ENCODE data around the gene GPR65. TPM values are rescaled to one million over a fixed set of nuclear protein-coding genes. Genes with fewer than 3 reads are reported as not detected.

Gene GPR65
- polyA plus RNA-seq, 1 of the 3 experiments (the other 2 are of a cell fraction) = under 0.01 TPM

DNA sequence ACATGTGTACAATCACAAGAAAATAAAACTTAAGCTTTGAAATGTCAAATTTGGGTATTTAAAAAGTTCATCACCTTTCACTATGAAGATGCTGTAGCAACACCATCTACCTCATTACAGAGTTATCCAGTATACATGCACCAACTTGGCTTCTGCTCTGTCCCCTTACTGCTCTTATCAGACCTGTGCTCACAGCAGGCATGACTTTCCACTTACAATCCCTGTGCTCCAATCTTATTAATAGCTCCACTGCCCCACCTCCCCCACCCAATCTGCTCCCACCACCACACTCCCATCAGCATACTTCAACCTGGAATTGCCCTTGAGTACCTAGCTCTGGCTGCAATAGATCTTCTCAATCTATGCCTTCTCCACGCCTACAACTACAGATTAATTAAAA, 25.2 kb upstream of the GPR65 start:
- CTCF ChIA-PET = interaction anchor here (1.5 kb wide), 1 partner anchor 12 kb away, joined by 5 read pairs; no protein-coding TSS in a partner anchor

More for the DNA sequence above, 25.2 kb upstream of the GPR65 start:
- H3F3A ChIP-seq (replicated peaks; ENCODE audit: insufficient read depth) = no peaks in the 10 kb centered on the region
- peaks cover 0 to 3% of the 10 kb centered on the region in 2 experiments for H3K36me3 ChIP-seq (replicated peaks in 1 of 2; ENCODE audit: control insufficient read depth in 1 of 2, insufficient read depth in 2 of 2, low read length in 1 of 2)
- H3K9me2 ChIP-seq = no peaks in the 10 kb centered on the region
- H3K4me3 ChIP-seq (ENCODE audit: low read depth in 2 of 2, low read length in 1 of 2) = no peak overlapping the region
- H3K4me1 ChIP-seq (ENCODE audit: control insufficient read depth in 1 of 2, insufficient read depth in 2 of 2, low read depth in 1 of 2, low read length in 1 of 2) = no peaks in the 10 kb centered on the region
- H3K27ac ChIP-seq (ENCODE audit: low read depth in 2 of 2, low read length in 1 of 2) = no peak overlapping the region
- no peaks in the 10 kb centered on the region for H3K27me3 ChIP-seq (ENCODE audit: insufficient read depth)
- DNase-seq = no peak
- no peak overlapping the region for H3K9ac ChIP-seq
- TF ChIP-seq TCF12 (IDR thresholded peaks at IDR 0.05) (no peak), SMC3 (IDR thresholded peaks at IDR 0.05; ENCODE audit: low read depth, low read length) (no peak), RCOR1 (IDR thresholded peaks at IDR 0.05; ENCODE audit: low read length) (no peak), YY1 (IDR thresholded peaks at IDR 0.05; ENCODE audit: low read depth) (no peak), SIN3A (IDR thresholded peaks at IDR 0.05; ENCODE audit: borderline replicate concordance, low read depth, low read length) (no peak), POLR2AphosphoS5 (IDR thresholded peaks at IDR 0.05; ENCODE audit: low read depth, low read length) (no peak), FOXJ3 (CRISPR knock-in tag; IDR thresholded peaks at IDR 0.05) (no peak), RAD21 (IDR thresholded peaks at IDR 0.05; ENCODE audit: low read length) (no peak), FOSL2 (IDR thresholded peaks at IDR 0.05; ENCODE audit: borderline replicate concordance, low read depth) (no peak), TEAD4 (IDR thresholded peaks at IDR 0.05; ENCODE audit: borderline replicate concordance, insufficient read depth) (no peak), TAF1 (IDR thresholded peaks at IDR 0.05; ENCODE audit: borderline replicate concordance, low read depth, low read length) (no peak), MXI1 (IDR thresholded peaks at IDR 0.05; ENCODE audit: low read depth, low read length) (no peak)
- TF ChIP-seq, protein P1, sequence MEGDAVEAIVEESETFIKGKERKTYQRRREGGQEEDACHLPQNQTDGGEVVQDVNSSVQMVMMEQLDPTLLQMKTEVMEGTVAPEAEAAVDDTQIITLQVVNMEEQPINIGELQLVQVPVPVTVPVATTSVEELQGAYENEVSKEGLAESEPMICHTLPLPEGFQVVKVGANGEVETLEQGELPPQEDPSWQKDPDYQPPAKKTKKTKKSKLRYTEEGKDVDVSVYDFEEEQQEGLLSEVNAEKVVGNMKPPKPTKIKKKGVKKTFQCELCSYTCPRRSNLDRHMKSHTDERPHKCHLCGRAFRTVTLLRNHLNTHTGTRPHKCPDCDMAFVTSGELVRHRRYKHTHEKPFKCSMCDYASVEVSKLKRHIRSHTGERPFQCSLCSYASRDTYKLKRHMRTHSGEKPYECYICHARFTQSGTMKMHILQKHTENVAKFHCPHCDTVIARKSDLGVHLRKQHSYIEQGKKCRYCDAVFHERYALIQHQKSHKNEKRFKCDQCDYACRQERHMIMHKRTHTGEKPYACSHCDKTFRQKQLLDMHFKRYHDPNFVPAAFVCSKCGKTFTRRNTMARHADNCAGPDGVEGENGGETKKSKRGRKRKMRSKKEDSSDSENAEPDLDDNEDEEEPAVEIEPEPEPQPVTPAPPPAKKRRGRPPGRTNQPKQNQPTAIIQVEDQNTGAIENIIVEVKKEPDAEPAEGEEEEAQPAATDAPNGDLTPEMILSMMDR (IDR thresholded peaks at IDR 0.05) = no peak
- TF ChIP-seq, protein P2, sequence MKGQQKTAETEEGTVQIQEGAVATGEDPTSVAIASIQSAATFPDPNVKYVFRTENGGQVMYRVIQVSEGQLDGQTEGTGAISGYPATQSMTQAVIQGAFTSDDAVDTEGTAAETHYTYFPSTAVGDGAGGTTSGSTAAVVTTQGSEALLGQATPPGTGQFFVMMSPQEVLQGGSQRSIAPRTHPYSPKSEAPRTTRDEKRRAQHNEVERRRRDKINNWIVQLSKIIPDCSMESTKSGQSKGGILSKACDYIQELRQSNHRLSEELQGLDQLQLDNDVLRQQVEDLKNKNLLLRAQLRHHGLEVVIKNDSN (IDR thresholded peaks at IDR 0.05; ENCODE audit: borderline replicate concordance, low read depth) = no peak
- TF ChIP-seq, protein P3, sequence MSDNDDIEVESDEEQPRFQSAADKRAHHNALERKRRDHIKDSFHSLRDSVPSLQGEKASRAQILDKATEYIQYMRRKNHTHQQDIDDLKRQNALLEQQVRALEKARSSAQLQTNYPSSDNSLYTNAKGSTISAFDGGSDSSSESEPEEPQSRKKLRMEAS (IDR thresholded peaks at IDR 0.05; ENCODE audit: low read depth) = no peak
- TF ChIP-seq, protein P4, sequence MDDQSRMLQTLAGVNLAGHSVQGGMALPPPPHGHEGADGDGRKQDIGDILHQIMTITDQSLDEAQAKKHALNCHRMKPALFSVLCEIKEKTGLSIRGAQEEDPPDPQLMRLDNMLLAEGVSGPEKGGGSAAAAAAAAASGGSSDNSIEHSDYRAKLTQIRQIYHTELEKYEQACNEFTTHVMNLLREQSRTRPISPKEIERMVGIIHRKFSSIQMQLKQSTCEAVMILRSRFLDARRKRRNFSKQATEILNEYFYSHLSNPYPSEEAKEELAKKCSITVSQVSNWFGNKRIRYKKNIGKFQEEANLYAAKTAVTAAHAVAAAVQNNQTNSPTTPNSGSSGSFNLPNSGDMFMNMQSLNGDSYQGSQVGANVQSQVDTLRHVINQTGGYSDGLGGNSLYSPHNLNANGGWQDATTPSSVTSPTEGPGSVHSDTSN (IDR thresholded peaks at IDR 0.05) = no peak
- no peak overlapping the region for H2AFZ ChIP-seq (ENCODE audit: low read depth)
- no peaks in the 10 kb centered on the region for H4K20me1 ChIP-seq (ENCODE audit: insufficient read depth)
- WGBS (ENCODE audit: low lambda C conversion rate) = 74% methylated on average over 1 of the region's 1 CpG
- H3K4me2 ChIP-seq = no peak overlapping the region
- H3K9me3 ChIP-seq = no peaks in the 10 kb centered on the region
- H3K79me2 ChIP-seq (ENCODE audit: insufficient read depth) = no peaks in the 10 kb centered on the region
- POLR2A ChIA-PET = no interaction called here
